IPS DF 6.9 (cell line): ENCODE results near the gene UTP11.

Experiments
- DNase-seq: peaks from one replicate; pipeline ENCODE4 v3.0.0-alpha.2; 2013; ENCODE audit warnings: low read depth, low spot score
- H3K27ac ChIP-seq: one replicate; pipeline ENCODE4 v1.5.1; 2013; ENCODE audit warnings: low read length, control low read depth
- H3K27me3 ChIP-seq: 2 replicates; pipeline ENCODE4 v1.6.1; 2013; ENCODE audit warnings: mild to moderate bottlenecking, low read length; ENCODE audit not compliant: control insufficient read depth, insufficient read depth
- H3K36me3 ChIP-seq: 2 replicates; pipeline ENCODE4 v1.6.1; 2013; ENCODE audit warnings: low read length; ENCODE audit not compliant: control insufficient read depth, insufficient read depth
- H3K4me1 ChIP-seq: 2 replicates; pipeline ENCODE4 v1.6.1; 2013; ENCODE audit warnings: low read length; ENCODE audit not compliant: control insufficient read depth, insufficient read depth
- H3K4me3 ChIP-seq: 2 replicates; pipeline ENCODE4 v1.5.1; 2013; ENCODE audit warnings: mild to moderate bottlenecking, low read length
- H3K9me3 ChIP-seq: 2 replicates; pipeline ENCODE4 v1.6.1; 2013; ENCODE audit warnings: low read length, inconsistent platforms; ENCODE audit not compliant: control insufficient read depth, insufficient read depth
- WGBS: extraction: QIAGEN DNeasy Blood & Tissue Kit; methylation state at CpG from one replicate; pipeline ENCODE4 v1.1.7; 2013; ENCODE audit warnings: mixed read lengths, missing lambda C conversion rate; ENCODE audit not compliant: insufficient read length, insufficient coverage; 5-methylcytosine and 5-hydroxymethylcytosine counted together

Gene UTP11

DNA sequence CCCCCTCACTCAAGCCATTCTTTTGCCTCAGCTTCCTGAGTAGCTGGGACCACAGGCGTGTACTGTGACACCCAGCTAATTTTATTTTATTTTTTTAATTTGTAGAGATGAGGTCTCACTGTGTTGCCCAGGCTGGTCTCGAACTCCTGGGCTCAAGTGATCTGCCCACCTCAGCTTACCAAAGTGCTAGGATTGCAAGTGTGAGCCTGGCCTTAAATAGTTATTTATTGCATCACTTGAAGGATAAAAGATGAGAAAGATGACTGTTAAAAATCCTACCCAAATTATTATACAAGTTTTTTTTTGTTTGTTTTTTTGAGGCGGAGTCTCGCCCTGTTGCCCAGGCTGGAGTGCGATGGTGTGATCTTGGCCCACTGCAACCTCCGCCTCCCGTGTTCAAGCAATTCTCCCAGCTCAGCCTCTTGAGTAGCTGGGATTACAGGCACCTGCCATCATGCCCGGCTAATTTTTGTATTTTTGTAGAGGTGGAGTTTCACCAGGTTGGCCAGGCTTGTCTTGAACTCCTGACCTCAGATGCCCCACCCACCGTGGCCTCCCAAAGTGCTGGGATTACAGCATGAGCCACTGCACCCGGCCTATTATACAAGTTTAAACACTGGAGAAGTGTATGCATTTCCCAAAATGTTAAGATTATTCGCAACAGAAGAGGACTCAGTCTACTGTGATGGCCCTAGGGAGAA lies 2.3 kb downstream of the UTP11 start:
- H3K36me3 ChIP-seq, result peaks cover 24% of the 10 kb centered on the region; the same call in 1 of the 2 replicates

DNA sequence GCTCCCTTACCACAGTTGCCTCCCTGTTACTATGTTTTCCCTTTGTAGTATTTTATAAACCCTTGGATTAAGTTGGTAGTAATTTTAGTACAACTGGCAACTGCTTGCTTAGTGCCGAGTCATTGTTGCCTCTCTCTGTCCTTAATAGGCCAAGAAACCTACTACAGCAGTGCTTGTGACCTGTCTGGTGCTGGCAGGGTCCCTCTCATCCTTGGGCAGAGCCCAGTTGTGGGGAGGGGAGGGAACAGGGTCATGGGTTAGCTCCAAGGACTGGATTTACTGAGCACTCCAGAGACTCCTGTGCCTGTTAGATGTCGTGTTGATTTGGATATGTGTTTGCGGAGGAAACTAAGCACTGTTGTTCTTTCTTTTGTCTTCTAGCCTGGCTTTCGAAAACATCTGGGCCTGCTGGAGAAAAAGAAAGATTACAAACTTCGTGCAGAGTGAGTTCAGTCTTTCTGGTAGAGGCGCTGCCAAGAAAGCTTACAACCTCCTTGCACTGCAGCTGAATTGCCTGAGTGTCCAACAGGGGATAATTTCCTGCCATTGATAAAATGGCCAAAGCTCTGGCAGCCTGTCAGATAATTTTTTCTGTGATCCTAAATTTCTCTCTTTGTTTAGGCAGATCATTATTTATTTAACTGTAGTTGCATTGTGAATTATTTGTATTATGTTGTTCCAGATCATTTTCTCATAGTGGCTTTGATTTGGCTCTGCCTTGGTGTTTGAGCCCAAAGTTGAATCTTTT lies 3.6 kb downstream of the UTP11 start:
- Histone ChIP-seq H3K4me1 (no peaks in the 10 kb centered on the region), H3K4me3 (no peak overlapping the region), H3K9me3 (no peaks in the 10 kb centered on the region), H3K36me3 (peaks cover 27% of the 10 kb centered on the region; the same call in 1 of the 2 replicates), H3K27me3 (no peaks in the 10 kb centered on the region), H3K27ac (no peak overlapping the region)
- no CpG with 5 or more reads among the region's 6 CpGs for WGBS
- no peak for DNase-seq

More for the DNA sequence above, 2.3 kb downstream of the UTP11 start:
- Histone ChIP-seq H3K27ac (no peak overlapping the region), H3K27me3 (no peaks in the 10 kb centered on the region), H3K4me3 (no peak overlapping the region), H3K9me3 (no peaks in the 10 kb centered on the region), H3K4me1 (no peaks in the 10 kb centered on the region)
- no peak for DNase-seq
- WGBS, result no CpG with 5 or more reads among the region's 11 CpGs

DNA sequence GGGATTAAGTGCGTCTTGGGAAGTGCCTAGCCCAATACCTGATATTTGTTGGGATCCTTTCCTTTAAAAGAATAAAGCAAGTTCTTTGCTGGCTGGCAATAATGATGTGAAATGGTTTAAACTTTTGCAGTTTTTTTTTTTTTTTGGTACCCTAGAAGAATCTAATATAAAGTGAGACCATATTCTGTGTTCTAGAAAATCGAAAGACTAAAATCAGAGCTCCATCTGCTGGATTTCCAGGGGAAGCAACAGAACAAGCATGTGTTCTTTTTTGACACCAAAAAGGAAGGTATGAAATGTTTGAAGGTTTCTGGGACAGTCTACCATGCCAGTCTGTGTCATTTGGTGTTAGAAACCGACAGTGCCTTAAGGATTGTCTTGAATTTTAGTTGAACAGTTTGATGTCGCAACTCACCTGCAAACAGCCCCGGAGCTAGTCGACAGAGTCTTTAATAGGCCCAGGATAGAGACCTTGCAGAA lies 6.4 kb downstream of the UTP11 start:
- WGBS, result no CpG with 5 or more reads among the region's 6 CpGs
- Histone ChIP-seq H3K27ac (no peak overlapping the region), H3K4me3 (no peak overlapping the region), H3K36me3 (peaks cover 30% of the 10 kb centered on the region; the same call in 1 of the 2 replicates), H3K9me3 (no peaks in the 10 kb centered on the region), H3K4me1 (no peaks in the 10 kb centered on the region), H3K27me3 (no peaks in the 10 kb centered on the region)
- DNase-seq, result no peak

DNA sequence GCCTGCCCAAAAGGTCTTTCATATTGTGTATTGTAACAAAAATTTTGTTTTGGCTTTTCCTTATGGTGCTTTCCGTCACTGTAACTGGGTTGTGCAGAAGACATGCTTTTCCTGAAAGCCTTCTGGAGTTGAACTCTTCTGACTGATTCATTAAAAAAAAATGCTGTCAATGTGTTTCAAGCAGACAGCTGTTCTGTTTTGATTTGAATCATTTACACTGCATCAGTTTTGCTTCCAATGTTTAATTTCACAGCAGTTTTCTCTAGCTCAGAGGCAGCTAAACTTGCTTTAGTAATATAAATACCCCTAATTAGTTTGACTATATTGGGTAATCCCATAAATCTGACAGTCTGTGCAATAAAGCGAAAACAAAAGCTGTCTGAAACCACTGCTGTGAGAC lies 7.9 kb downstream of the UTP11 start:
- no peak overlapping the region for H3K27ac ChIP-seq
- peaks cover 27% of the 10 kb centered on the region; the same call in 1 of the 2 replicates for H3K36me3 ChIP-seq
- no peak overlapping the region for H3K4me3 ChIP-seq
- no peaks in the 10 kb centered on the region for H3K27me3 ChIP-seq
- no peaks in the 10 kb centered on the region for H3K9me3 ChIP-seq
- WGBS, result no CpG with 5 or more reads among the region's 2 CpGs
- no peaks in the 10 kb centered on the region for H3K4me1 ChIP-seq
- no peak for DNase-seq

DNA sequence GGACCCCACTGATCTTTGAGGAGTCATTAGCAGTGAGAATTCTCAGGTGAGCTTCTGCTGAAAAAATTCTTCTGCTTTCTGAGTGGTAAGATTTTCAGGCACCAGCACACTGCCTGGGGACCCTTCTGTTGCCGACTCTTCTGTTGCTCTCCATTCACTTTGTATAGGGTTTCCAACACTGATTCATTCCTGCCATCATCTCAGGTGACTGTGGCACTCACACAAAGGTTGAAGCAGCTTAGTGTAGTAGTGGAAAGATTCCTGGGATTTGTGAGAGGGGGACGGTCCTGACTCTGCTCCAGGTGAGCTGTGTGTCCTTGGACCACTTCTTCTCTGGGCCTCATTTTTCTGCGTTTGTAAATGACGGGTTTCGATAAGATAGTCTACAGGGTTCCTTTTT lies 9.4 kb downstream of the UTP11 start:
- Histone ChIP-seq H3K27ac (no peak overlapping the region), H3K27me3 (no peaks in the 10 kb centered on the region), H3K4me1 (peaks cover under 1% of the 10 kb centered on the region; the same call in 1 of the 2 replicates), H3K36me3 (peaks cover 21% of the 10 kb centered on the region; the same call in 1 of the 2 replicates), H3K9me3 (no peaks in the 10 kb centered on the region), H3K4me3 (no peak overlapping the region)
- no peak for DNase-seq
- WGBS, result no CpG with 5 or more reads among the region's 5 CpGs

DNA sequence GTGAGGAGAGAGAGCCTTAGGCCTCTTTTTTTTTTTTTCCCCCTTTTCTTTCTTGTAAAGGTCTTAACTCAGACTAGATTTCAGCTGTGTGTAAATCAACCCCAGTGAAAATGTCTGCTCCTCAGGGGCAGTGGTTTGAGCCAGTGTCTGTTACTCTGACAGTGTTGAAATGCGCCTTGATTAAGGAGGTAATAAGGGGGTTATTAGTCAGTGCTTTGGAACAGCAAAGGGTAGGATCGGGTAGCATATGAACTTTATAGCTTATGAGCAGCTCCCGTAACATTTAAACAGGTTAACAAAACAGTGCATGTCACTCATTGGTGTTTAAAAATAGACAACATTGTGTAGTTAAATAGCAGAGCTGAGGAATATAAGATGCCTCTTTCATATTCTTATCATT lies 10.3 kb downstream of the UTP11 start:
- H3K27ac ChIP-seq, result no peak overlapping the region
- H3K4me3 ChIP-seq, result no peak overlapping the region
- no CpG with 5 or more reads among the region's 3 CpGs for WGBS
- H3K9me3 ChIP-seq, result no peaks in the 10 kb centered on the region
- H3K4me1 ChIP-seq, result peaks cover 2% of the 10 kb centered on the region; the same call in 1 of the 2 replicates
- DNase-seq, result no peak
- peaks cover 21% of the 10 kb centered on the region; the same call in 1 of the 2 replicates for H3K36me3 ChIP-seq
- H3K27me3 ChIP-seq, result no peaks in the 10 kb centered on the region

DNA sequence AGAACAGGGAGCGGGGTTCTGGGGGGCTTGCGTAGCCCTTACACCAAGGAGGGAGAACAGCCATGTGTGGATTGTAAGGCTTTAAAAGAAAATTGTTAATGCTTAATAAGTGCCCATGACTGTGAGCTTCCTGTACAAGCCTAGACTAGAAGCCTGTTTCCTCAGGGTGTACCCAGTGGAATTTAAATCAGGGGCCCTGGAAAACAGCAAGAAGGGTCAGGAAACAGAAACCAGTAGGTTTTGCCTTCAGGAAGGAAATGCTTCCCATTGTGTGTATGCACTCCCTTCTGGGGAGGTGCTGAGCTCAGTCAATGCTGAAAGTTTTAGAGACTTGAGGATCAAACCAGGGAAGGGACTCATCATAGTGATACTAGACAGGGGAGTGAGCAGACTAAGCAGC lies 12.7 kb downstream of the UTP11 start:
- H3K4me3 ChIP-seq, result no peak overlapping the region
- H3K36me3 ChIP-seq, result peaks cover 12% of the 10 kb centered on the region; the same call in 1 of the 2 replicates
- peaks cover 13% of the 10 kb centered on the region for H3K4me1 ChIP-seq
- H3K27me3 ChIP-seq, result no peaks in the 10 kb centered on the region
- WGBS, result no CpG with 5 or more reads among the region's 2 CpGs
- DNase-seq, result no peak
- H3K27ac ChIP-seq, result no peak overlapping the region
- H3K9me3 ChIP-seq, result no peaks in the 10 kb centered on the region

DNA sequence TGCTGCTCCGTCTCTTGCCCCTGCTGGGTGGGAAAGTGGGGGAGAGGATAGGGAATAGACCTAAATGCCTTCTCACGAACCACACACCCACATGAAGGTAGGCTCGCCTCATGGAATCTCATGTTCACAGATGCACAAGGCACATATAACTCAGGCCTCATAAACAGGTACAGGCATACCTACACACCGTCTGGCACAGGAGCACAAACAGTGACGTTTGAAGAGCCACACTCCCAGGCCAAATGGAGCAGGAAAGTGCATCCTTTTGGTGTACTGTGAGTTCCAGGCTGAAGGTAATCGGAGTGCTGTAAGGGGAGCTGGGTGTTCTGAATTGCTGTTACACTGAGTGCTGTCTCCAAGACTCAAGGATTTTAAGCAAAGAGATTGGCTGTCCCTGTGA lies 13.1 kb downstream of the UTP11 start:
- WGBS, result no CpG with 5 or more reads among the region's 6 CpGs
- peaks cover 12% of the 10 kb centered on the region; the same call in 1 of the 2 replicates for H3K36me3 ChIP-seq

DNA sequence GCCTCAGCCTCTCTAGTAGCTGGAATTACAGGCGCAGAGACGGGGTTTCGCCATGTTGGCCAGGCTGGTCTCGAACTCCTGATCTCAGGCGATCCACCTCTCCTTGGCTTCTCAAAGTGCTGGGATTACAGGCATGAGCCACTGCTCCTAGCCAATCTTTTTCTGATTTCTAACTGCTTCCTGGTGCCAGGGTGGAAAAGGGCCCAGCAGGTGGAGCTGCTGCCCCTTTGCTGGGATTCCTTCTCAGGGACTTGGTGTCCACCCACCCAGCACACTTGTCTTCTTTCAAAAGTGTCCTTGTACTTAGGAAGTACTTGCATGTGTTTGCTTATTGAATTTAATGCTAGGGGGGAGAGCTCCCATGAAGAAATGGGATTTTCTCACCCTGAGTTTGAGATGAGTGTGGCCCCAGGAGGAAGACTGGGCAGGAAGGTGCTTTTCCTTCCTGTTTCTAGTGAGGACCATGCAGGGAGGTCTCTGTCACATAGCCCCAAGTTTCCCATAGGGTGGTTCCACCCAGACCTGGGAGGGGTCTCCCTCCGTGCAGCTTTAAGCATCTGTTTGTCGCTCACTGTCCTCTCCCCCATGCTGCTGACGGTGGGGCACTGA lies 14.2 kb downstream of the UTP11 start:
- Histone ChIP-seq H3K4me1 (peaks cover 15% of the 10 kb centered on the region), H3K27me3 (no peaks in the 10 kb centered on the region), H3K4me3 (no peak overlapping the region), H3K9me3 (no peaks in the 10 kb centered on the region), H3K27ac (no peak overlapping the region), H3K36me3 (peaks cover 12% of the 10 kb centered on the region; the same call in 1 of the 2 replicates)
- no CpG with 5 or more reads among the region's 8 CpGs for WGBS
- no peak for DNase-seq

More for the DNA sequence above, 13.1 kb downstream of the UTP11 start:
- Histone ChIP-seq H3K27ac (no peak overlapping the region), H3K9me3 (no peaks in the 10 kb centered on the region), H3K27me3 (no peaks in the 10 kb centered on the region), H3K4me3 (no peak overlapping the region), H3K4me1 (peaks cover 15% of the 10 kb centered on the region)
- DNase-seq, result no peak
